ENCODE measurements around the gene RASGRP3.

The RASGRP3 gene

DNA sequence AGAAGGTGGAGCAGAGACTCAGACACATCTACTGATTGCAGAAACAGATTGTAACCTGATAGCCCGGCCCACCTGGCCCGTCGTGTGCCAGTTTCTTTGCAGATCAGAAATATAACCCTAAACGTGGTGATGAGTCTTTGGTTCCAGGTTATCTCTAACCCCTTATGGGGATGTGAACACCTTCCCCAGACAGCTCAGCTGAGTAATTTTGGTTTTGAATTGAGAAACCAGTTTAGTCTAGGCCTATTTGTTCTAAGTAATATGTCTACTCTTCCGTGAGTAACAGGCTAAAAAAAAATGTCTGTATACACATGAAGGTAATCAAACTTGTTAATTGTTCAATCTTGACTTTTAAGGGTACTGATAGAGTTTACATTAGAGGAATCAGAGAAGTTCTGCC lies 35.7 kb downstream of the RASGRP3 start:
- ATAC-seq (no peak), DNase-seq (no peak)
- Mint-ChIP-seq H3K4me3 (no peak overlapping the region), H3K36me3 (ENCODE audit: low read depth) (peaks cover 5% of the 10 kb centered on the region), H3K27ac (no peak overlapping the region), H3K4me1 (no peaks in the 10 kb centered on the region), H3K9me3 (no peaks in the 10 kb centered on the region), H3K27me3 (peaks cover 2% of the 10 kb centered on the region)

DNA sequence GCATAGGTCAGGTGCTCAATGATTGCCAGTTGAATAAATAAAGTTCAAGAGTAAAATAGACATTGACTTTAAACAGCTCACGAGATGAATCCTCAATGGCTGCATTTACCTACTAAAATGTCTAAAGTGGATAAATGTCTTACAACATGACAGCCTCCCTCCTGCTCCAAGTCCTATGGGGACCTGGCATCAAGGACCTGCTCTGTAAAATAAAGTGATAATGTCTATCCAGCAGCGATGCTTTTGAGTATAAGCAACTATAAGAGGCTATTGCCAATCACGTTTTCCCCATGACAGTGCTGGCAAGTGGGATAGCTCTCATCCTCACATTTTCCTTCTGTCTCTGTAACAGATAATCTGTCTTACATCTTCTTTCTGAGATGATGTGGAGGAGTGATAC lies 37.0 kb downstream of the RASGRP3 start:
- H3K4me1 Mint-ChIP-seq, result no peaks in the 10 kb centered on the region

DNA sequence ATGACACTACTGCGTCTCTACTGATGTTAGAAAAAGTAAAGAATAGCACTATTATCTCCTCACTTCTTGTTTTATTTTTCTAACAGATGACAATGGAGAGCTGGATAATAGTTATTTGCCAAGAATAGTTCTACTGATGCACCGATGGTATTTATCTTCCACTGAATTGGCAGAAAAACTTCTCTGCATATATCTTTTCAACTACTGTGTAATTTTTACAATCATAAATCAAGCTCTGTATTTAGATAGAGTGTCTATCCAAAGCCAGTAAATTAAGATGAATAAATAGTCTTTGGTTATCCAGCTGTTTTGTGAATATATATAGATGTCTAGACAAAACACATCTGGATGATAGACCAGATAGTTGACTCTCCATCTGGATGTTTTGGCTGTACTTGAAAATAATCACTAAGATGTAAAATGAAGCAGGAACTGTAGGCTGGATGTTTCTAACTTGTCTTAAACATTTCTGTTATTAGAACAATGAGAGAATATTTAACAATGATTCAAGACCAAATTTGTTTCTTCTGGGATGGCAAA lies 40.1 kb downstream of the RASGRP3 start:
- H3K36me3 Mint-ChIP-seq (ENCODE audit: low read depth), result peaks cover 5% of the 10 kb centered on the region
- H3K27ac Mint-ChIP-seq, result no peak overlapping the region
- ATAC-seq, result no peak
- H3K4me3 Mint-ChIP-seq, result no peak overlapping the region
- DNase-seq, result no peak
- H3K9me3 Mint-ChIP-seq, result no peaks in the 10 kb centered on the region
- no peaks in the 10 kb centered on the region for H3K4me1 Mint-ChIP-seq
- no peaks in the 10 kb centered on the region for H3K27me3 Mint-ChIP-seq

More for the DNA sequence above, 37.0 kb downstream of the RASGRP3 start:
- Mint-ChIP-seq H3K9me3 (no peaks in the 10 kb centered on the region), H3K36me3 (ENCODE audit: low read depth) (peaks cover 5% of the 10 kb centered on the region), H3K27me3 (no peaks in the 10 kb centered on the region), H3K27ac (no peak overlapping the region), H3K4me3 (no peak overlapping the region)
- DNase-seq, result no peak
- no peak for ATAC-seq

DNA sequence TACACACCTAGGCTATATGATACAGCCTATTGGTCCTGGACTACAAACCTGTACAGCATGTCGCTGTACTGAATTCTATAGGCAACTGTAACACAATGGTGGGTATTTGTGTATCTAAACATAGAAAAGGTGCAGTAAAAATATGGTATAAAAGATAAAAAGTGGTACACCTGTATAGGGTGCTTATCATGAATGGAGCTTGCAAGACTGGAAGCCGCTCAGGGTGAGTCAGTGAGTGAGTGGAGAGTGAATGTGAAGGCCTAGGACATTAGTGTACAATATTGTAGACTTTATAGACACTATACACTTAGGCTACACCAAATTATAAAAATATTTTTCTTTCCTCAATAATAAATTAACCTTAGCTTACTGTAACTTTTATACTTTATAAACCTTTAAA lies 41.8 kb downstream of the RASGRP3 start:
- H3K9me3 Mint-ChIP-seq, result no peaks in the 10 kb centered on the region
- H3K36me3 Mint-ChIP-seq (ENCODE audit: low read depth), result peaks cover 5% of the 10 kb centered on the region
- no peak overlapping the region for H3K4me3 Mint-ChIP-seq
- no peaks in the 10 kb centered on the region for H3K27me3 Mint-ChIP-seq
- DNase-seq (no peak), ATAC-seq (no peak)
- no peaks in the 10 kb centered on the region for H3K4me1 Mint-ChIP-seq
- no peak overlapping the region for H3K27ac Mint-ChIP-seq

DNA sequence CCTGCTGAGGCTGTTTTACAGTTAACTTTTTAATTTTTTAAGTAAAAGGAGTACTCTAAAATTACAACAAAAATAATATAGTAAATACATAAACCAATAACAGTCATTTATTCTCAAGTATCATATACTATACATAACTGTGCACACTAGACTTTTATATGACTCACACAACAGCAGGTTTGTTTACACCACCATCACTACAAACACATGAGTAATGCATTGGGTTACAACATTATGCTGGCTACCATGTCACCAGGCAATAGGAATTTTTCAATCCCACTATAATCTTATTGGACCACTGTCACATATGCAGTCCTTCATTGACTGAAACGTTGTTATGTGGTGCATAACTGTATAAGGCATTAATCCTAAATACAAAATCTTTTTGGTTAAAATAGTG lies 42.5 kb downstream of the RASGRP3 start:
- no peaks in the 10 kb centered on the region for H3K9me3 Mint-ChIP-seq
- H3K36me3 Mint-ChIP-seq (ENCODE audit: low read depth), result peaks cover 7% of the 10 kb centered on the region
- no peak overlapping the region for H3K4me3 Mint-ChIP-seq
- H3K4me1 Mint-ChIP-seq, result no peaks in the 10 kb centered on the region
- no peak overlapping the region for H3K27ac Mint-ChIP-seq
- ATAC-seq (no peak), DNase-seq (no peak)
- no peaks in the 10 kb centered on the region for H3K27me3 Mint-ChIP-seq

DNA sequence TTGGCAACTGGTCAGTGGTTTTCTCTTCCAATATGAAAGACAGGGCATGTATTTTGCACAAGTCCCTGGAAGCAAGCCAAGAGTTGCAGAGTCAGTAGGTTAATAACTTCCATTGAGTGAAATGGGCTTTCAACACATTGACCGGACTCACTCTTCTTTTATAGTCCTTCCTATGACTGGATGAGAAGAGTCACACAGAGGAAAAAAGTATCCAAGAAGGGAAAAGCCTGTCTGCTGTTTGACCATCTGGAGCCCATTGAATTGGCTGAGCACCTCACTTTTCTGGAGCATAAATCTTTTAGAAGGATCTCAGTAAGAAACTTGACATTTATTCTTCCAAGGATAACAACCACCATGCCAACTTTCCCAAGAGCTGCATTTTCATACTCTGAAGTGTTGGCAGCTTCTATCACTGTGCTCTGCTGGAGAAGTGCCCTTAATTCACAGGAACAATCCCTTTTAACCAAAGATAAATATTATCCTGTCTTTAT lies 45.4 kb downstream of the RASGRP3 start:
- Mint-ChIP-seq H3K27ac (no peak overlapping the region), H3K36me3 (ENCODE audit: low read depth) (peaks cover 2% of the 10 kb centered on the region), H3K27me3 (no peaks in the 10 kb centered on the region), H3K4me3 (no peak overlapping the region), H3K9me3 (no peaks in the 10 kb centered on the region), H3K4me1 (peaks cover 12% of the 10 kb centered on the region)
- DNase-seq (no peak), ATAC-seq (no peak)

DNA sequence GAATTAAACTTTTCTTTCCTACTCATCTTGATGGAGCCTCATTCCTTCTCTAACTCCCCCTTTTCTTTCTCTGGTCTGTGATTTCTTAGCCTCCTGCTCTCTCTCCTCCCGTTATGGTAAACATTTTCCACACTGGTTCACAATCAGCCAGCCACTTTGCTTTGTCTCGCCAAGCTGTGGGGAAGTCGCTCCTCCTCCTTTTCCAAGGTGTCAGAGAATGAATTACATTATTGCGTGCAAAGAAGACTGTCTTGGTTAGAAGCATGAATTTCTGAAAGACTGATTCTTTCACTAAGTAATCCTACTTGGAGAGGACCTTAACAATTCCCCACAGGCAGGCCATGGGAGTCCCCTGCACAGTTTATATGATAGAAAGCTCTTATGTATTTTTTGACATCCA lies 46.1 kb downstream of the RASGRP3 start:
- Mint-ChIP-seq H3K4me1 (peaks cover 18% of the 10 kb centered on the region), H3K4me3 (no peak overlapping the region), H3K9me3 (no peaks in the 10 kb centered on the region), H3K27me3 (no peaks in the 10 kb centered on the region), H3K27ac (no peak overlapping the region), H3K36me3 (ENCODE audit: low read depth) (peaks cover 2% of the 10 kb centered on the region)
- DNase-seq, result no peak
- ATAC-seq, result no peak

DNA sequence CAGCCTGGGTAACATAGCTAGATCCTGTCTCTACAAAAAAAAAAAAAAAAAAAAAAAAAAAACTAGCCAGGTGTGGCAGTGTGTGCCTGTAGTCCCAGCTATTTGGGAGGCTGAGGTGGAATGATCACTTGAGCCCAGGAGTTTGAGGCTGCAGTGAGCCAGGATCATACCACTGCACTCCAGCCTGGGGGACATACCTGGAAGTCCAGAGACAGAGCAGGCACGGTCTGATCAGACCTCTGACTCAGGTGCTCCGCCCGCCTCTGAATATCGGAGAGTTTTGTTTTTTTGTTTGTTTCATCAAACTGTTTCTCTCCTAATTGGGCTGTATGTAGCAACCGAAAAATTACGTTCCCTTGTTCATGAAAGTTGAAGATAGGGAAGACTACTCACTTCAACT lies 49.2 kb downstream of the RASGRP3 start:
- DNase-seq, result no peak
- no peaks in the 10 kb centered on the region for H3K9me3 Mint-ChIP-seq
- no peak for ATAC-seq
- H3K27ac Mint-ChIP-seq, result peak overlapping the region; percentile 57
- peaks cover 2% of the 10 kb centered on the region for H3K36me3 Mint-ChIP-seq (ENCODE audit: low read depth)
- no peaks in the 10 kb centered on the region for H3K27me3 Mint-ChIP-seq
- no peak overlapping the region for H3K4me3 Mint-ChIP-seq
- peaks cover 31% of the 10 kb centered on the region for H3K4me1 Mint-ChIP-seq

DNA sequence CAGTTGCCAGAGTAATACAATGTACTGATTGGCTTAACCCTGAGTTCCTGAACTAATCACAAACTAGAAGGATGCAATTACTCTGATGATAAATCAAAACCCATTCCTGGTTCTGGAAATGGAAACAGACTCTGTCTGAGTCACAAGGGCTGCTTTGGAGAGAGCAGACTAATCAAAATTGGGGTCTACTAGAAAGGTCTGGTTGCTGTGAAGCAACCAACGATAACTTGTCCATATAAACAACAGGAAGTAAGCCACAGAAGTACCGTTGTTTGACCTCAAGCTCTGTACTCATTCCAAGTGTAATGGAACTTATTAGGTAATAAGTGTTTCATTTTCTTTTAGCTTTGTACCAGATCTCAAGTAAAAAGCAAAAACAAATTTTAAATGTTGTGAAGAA lies 49.7 kb downstream of the RASGRP3 start:
- no peak for DNase-seq
- Mint-ChIP-seq H3K9me3 (no peaks in the 10 kb centered on the region), H3K4me3 (no peak overlapping the region), H3K4me1 (peaks cover 33% of the 10 kb centered on the region), H3K36me3 (ENCODE audit: low read depth) (peaks cover 2% of the 10 kb centered on the region), H3K27ac (peak overlapping the region; percentile 57), H3K27me3 (no peaks in the 10 kb centered on the region)
- ATAC-seq, result peak; percentile 65

DNA sequence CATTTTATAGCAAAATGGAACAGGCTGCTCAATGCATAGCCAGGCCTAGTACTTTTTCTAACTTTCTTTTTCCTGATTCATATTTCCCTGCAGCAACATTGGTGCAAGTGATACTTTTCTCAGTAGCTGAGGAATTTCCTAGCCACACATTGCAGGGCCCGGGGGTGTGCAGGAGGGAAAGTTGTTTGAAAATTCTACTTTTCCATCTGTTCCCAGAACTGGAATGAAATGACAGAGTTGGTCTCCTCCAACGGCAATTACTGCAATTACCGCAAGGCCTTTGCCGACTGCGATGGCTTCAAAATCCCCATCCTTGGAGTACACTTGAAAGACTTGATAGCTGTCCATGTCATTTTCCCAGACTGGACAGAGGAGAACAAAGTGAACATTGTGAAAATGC lies 50.5 kb downstream of the RASGRP3 start:
- Mint-ChIP-seq H3K4me1 (peaks cover 35% of the 10 kb centered on the region), H3K27ac (no peak overlapping the region), H3K36me3 (ENCODE audit: low read depth) (peaks cover 2% of the 10 kb centered on the region), H3K4me3 (no peak overlapping the region), H3K9me3 (no peaks in the 10 kb centered on the region), H3K27me3 (no peaks in the 10 kb centered on the region)
- ATAC-seq (no peak), DNase-seq (no peak)

DNA sequence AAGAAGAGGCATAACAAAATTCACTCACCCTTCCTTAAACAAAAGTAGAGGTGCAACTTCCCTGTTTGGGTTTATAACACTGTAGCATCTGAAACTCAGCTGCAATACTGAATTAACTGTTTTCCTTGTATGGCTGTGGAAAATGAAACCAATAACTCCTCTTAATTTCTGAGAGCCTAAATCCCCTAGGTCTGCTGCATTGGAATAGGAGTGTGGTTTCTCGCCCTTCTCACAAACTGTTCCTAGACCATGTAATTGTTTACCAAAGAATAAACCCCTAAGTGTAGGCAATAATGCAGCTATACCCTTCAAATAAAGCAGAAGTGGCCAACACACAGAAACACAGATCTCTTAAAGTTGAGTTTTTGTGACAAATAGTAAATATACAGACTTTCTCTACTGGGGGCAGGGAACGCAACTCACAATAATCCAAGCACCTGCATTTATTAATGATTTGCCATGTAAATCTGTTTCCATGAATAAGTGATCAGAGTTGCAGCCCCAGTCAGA lies 52.0 kb downstream of the RASGRP3 start:
- Mint-ChIP-seq H3K4me3 (no peak overlapping the region), H3K9me3 (no peaks in the 10 kb centered on the region), H3K36me3 (ENCODE audit: low read depth) (peaks cover 2% of the 10 kb centered on the region), H3K27me3 (no peaks in the 10 kb centered on the region), H3K4me1 (peaks cover 40% of the 10 kb centered on the region), H3K27ac (no peak overlapping the region)
- DNase-seq, result no peak
- no peak for ATAC-seq

DNA sequence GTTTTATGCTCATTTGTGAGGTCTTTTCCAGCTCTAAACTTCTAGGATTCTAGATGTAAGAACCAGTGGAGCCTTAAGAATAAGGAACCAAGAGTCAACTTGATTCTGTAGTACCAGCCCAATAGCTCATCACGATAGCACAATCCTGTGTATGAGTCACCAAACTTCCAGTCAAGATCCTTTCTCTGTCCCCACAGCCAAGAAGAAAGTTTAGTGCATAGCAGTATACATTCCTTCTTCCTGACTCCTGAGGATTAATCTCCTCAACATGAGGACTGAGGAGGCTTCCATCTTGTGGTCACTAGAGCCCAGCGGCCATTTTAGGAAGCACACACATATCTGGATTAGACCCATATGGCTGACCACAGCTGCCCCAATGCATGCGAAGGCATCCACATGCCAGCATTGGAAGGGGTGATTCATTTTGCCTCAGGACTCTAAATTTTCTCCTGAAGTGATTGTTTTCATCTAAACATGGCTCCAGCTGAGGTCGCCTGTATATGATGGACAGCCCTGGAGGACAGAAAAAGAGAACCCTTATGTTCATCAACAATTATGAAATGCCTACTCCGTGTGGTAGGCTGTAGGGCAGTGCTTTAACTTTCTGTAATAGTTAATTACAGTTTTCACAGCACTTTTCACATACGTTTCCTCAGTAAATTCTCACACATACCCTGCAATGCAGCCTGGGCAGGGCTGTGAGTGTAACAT lies 53.5 kb downstream of the RASGRP3 start:
- Mint-ChIP-seq H3K27ac (peak overlapping the region; percentile 52), H3K36me3 (ENCODE audit: low read depth) (no peaks in the 10 kb centered on the region), H3K9me3 (no peaks in the 10 kb centered on the region), H3K27me3 (no peaks in the 10 kb centered on the region), H3K4me1 (peaks cover 40% of the 10 kb centered on the region), H3K4me3 (no peak overlapping the region)
- ATAC-seq (no peak), DNase-seq (no peak)

DNA sequence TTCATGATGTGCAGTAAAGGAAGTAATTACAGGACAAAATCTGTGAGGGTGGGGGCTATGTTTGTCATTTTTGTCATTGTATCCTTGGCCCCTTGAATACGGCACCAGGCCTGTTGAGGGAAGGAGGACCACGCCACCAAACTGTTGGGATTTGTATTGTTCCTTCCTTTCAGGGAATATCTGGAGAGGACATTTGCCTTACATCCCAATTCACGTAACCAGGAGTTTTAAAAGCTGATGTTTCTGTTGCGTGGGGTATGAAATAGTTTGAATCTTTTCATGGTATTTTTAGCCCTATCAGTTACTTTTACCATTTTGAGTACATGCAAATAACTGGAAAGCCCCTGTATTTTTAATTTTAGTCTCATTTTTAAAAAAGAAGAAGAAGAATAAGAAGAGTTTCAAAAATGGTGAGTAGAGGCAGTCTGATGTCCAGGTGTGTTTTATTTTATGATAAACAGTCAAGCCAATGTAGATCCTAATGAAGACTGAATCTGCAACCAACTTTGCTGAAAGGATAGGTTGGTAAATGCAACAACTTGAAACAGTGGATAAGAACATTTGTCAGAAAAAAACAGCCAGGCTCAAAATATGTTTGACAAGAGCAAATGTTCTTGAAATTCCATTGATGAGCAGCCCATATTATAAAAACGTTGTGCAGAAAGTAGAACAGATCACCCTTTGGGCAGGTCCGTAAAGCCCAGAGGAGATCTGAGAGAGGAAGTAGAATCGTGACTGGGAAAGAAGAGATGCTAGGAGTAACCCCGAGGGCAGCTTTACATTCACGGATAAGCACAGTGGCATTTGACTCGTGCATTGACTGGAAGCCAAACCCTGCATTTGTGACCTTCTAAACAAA lies 54.5 kb downstream of the RASGRP3 start:
- DNase-seq, result no peak
- H3K27ac Mint-ChIP-seq, result peak overlapping the region; percentile 73
- H3K36me3 Mint-ChIP-seq (ENCODE audit: low read depth), result no peaks in the 10 kb centered on the region
- H3K9me3 Mint-ChIP-seq, result no peaks in the 10 kb centered on the region
- H3K4me3 Mint-ChIP-seq, result no peak overlapping the region
- H3K27me3 Mint-ChIP-seq, result no peaks in the 10 kb centered on the region
- H3K4me1 Mint-ChIP-seq, result peaks cover 38% of the 10 kb centered on the region
- no peak for ATAC-seq

DNA sequence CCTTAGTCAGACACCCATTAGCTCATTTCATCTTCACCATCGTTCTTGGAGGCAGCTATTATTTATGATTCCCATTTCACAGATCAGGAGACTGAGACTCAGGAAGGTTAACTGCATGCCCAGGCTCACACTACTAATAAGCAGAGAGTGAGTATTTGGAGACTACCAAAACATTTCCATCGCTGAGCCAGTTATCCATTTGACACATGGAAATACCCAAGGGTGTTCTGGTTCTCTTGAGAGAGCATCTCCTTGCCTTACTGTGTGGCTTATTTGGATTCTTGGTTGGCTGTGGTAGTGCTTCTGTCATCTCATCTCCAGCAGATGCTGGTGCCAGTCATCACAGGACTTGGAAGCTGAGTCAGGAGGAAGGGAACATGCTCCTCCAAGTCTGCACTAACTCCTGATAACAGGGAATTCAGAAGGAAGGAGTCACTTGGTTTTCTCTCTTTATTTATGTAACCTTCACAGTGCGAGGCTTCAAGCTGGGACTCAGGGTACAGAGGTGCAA lies 55.2 kb downstream of the RASGRP3 start:
- Mint-ChIP-seq H3K27ac (peak overlapping the region; percentile 58), H3K9me3 (no peaks in the 10 kb centered on the region), H3K36me3 (ENCODE audit: low read depth) (no peaks in the 10 kb centered on the region), H3K4me1 (peaks cover 31% of the 10 kb centered on the region), H3K4me3 (no peak overlapping the region), H3K27me3 (no peaks in the 10 kb centered on the region)
- DNase-seq (no peak), ATAC-seq (no peak)
